NCI-H2107 treated with DMSO at 0.1 percent for 48 hours (cell line): Measurements from ENCODE around the gene PPFIA2.
A peak's percentile ranks its signal among the peaks of the same experiment; 100 is the strongest.

Source experiments
- DNase-seq: peaks from one replicate; lab custom pipeline; 2025; ENCODE audit not compliant: unreplicated experiment; lab: John Stamatoyannopoulos, UW

Gene PPFIA2

DNA sequence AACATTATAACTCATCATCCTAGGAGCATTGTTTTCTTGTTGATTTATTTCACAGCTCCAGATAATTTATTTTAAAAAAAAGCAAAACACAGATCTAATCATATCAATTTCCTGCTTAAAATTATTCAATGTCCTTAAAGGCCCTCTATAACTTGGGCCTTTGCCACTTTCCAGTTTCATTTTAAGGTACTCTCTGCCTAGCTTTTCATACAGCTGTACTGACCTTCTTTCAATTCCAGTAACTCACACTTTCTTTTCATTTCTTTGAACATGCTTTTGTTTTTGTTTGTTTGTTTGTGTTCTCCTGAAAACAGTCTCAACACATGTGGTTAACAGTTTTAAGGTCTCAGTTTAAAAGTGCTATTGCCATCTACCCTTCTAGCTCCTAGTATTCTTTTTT, 399.4 kb downstream of the PPFIA2 start:
- no peak for DNase-seq

DNA sequence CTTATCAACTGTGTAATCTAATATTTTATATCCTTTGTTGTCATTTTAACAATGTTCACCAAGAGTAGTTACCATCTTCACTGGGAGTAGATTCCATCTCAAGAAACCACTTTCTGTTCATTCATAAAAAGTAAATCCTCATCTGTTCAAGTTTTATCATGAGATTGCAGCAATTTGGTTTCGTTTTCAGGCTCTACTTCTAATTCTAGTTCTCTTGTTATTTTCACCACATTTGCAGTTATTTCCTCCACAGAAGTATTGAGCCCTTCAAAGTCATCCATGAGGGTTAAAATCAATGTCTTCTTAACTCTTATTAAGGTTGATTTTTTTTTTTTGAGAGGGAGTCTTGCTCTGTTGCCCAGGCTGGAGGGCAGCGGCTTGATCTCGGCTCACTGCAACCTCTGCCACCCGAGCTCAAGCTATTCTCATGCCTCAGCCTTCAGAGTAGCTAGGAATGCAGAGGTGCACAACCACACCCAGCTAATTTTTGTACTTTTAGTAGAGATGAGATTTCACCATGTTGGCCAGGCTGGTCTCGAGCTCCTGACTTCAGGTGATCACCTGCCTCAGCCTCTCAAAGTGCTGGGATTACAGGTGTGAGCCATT, 404.7 kb downstream of the PPFIA2 start:
- no peak for DNase-seq

DNA sequence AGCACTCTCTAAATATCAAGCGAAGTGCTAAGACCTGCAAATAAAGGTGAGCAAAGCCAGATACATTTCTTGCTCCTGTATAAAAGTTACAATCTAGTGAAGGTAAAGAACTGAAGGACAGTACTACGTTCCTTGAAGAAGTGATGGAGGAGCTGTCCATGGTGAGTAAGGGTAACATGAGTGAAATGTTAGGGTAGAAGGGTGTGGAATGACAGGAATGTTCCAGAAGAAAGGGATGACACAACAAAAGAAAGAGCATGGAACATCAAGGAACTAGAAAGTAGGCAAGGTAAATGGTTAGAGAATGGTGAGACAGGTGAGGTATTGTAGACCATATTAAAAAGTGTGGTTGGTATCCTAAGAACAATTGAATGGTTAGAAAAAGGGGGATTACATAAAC, 408.8 kb downstream of the PPFIA2 start:
- DNase-seq = no peak

DNA sequence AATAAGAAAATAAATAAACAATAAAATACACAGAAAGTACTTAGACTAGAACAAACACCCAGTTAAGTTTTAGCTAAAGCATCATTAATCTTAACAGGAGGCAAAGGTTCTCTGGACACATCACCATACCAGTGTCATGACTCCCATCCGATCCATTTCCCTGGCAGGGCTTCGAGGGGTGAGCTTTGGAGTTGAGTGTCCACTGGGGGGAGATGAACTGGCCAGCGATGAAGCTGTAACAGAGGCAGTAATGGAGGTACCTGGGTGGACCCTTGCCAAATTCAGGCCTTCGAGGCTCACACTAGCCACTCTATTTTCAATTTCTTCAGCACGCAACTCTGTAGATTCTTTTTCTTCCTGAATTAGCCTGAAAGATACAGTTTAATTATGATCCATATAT, 411.7 kb downstream of the PPFIA2 start:
- no peak for DNase-seq

DNA sequence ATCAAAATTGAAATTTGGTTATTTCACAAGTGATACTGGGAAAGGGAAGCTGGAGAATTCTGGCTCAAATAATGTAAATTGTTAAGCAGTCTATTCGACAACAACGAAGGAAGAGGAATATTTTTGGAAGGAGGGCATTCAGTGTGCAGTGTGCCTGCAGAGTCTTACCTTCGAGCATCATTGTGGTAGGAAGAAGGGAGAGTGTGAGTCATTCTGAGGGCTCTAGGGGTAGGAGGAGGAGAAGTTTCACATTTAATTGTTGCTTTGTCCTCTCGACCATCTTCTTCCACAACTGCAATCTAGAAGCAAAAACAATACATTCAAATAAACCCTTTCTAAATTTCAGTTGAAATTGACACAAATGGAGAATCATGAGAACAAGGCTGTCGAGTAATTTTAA, 418.2 kb downstream of the PPFIA2 start:
- no peak for DNase-seq

DNA sequence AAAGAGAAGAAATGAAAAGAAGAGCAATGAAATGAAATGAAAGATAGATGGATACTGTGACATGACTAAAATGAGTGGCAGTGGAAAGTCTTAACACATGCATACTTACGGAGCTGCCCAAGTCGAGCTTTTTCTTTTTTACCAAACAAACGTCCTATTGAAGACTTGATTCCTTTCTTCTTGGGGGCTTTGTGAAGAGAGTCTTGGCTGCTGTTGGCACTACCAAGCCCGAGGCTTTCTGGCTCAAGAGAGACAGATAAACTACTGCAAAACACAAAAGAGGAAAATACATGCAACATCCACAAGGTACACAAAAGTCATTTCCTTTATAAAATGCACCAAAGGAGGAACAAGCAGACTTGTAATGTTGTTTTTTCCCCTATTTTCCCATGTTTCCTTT, 420.1 kb downstream of the PPFIA2 start:
- no peak for DNase-seq

DNA sequence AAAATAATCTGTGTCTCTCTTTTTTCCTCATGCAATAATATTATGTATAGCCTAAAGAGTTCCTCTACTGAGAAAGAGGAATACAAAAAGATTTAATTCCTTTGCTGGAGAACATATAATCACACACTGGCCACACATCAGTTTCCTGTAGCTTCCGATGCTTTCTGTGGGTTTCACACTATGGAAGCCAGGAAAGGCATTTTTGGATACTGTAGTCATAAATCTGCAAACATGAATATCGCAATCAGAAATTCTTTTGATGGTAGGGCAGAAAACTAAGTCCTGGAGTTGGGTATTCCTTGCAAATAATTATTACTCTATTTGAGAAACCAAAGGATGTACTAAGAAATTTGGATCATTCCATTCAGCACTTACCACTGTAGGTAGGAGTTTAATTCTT, 421.3 kb downstream of the PPFIA2 start:
- DNase-seq = no peak

DNA sequence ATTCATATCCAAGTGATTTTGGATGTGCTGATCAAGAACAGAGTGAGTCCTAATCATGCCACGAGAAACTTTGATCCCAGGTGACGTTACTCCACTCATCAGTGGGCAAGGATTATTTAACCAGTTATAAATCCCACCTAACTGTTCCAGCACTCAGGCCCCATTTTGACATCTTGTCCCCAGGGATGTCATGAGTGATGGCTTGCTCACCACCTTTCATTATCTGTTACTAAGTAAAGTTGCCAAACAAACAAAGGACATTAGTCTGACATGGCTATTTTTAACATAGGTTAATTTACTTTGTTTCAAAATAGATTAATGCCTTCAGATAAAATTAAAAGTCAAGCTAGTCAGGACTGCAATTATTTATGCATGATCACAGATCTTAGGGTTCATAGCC, 425.3 kb downstream of the PPFIA2 start:
- no peak for DNase-seq

DNA sequence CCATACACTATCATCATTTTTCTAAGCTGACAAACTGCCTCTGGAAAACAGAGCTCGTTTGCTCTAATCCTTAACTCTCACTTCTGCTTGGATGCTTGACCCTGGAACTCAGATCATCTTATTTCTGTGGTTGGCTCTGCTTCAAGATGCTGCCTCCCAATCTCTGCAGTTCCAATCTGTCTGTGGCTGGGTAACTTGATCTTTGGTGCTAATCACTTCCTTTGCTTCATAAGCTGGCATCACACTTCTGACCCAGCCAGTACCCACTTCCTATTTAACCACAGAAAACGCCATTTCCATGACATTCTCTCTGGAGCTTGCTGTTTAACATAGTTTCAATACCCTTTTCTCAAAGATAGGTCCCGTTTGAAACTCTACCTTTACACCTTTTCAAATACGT, 427.1 kb downstream of the PPFIA2 start:
- peak; percentile 10 for DNase-seq

DNA sequence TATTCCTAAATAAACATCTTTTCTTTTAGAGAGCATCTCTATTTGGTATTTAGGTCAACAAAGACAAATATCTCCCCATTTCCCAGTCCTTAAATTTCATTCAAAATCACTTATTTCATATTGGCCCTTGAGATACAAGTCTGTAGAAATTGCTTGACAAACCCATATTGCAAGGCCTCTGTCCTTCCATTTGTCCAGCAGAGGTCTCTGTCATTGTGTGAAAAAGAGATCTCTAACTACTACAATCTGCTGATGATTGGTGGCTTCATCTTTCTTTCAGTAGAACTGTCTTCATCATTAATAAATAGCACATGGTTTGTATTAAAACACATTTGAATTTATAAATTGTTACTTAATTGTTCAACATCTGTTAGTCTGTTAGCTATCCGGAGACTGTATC, 428.7 kb downstream of the PPFIA2 start:
- no peak for DNase-seq

DNA sequence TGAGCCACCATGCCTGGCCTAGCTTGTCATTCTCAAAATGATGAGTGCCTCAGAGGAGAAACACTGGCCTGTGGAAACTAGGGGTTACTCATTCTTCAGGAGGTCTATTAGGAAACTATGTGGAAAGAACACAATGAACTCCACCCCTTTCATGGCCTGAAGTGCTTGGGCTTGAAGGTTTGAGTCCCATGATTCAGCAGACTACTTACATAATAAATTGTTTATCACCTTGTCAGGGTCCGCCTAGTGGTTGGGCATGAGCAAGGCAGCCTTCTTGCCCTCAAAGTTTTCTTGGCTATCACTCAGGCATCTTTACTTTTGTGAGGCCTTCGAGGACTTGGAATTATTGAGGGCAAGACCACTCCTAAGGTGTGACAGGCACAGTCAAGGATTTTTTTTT, 430.1 kb downstream of the PPFIA2 start:
- DNase-seq = no peak

DNA sequence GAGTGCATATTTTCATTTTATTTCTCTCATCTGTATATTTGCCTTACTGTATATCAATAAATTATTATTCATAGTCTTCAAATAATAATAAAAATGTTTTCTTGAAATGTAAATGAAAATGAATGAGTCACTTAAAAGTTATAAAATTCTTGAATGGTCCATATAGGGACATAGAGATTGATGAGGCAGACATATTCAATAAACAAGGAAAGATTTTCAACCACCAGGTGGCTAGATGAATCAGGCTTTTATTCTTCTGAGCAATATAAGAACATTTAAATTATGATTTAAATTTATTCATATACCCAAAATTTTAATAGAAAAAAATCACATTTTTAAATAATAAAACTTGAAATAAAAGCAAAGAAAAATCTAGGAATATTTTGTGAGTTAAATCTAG, 431.7 kb downstream of the PPFIA2 start:
- no peak for DNase-seq

DNA sequence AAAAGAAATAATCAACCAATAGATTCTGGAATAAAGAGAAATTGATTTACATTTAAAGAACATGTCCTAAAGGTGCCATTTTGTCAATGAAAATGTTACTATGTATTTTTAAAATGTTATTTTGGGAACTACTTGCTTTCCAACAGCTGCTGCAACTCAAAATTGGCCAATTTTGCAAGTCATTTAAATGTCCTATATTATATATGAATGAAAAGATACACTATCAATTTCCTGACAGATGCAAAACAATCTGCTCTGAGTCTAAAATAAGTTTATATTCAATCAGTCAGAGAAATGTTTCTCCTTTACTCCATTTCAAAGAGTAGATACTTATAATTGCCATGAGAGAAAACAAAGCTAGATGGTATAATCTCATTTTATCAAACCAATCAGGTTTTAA, 434.1 kb downstream of the PPFIA2 start:
- no peak for DNase-seq

DNA sequence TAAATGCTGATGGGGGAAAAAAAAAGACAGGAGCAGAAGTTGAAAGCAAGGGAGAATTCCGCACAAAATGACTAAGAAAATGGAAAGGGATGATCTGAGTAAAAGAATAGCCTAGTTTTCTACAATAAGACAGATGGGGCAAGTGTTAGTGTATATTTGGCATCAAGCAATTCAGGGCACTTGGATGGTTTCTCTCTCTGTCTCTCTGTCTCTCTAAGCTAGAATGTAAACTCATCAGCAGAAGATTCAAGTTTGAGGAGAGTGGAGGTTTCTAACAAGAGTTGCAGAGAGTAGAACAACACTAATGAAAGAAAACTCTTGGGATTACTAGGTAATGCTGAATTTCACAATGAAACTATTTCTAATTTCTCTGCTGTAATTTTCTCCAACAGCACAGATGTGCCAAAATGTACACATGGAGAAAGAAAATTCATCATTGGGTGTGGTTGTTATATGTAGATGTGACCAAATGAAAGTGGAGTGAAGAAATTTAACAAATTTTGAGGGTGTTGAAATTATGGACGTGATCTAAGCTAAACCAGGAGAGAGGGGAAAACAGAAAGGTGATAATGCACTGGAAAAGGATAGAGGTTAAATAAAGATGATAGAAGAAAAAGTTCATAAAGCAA, 444.1 kb downstream of the PPFIA2 start:
- DNase-seq = no peak

DNA sequence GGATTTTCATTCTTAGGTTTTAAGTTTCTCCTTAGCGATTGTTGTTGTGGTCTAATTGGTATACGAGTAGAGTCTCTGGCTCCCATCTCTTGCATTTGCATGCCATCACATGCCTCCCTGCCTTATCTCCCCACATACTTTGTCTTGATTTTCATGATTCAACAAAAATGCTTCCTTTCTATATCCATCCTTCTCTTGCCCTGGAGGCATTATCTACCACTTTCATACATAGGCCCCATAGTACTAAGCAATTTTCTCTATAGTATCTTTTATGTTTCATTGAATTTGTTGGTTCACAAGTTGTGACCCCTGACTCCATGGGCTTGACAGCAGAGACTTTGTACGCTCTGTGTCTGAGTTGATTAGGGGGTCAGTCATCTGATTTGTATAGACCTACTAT, 455.2 kb downstream of the PPFIA2 start:
- DNase-seq = no peak

DNA sequence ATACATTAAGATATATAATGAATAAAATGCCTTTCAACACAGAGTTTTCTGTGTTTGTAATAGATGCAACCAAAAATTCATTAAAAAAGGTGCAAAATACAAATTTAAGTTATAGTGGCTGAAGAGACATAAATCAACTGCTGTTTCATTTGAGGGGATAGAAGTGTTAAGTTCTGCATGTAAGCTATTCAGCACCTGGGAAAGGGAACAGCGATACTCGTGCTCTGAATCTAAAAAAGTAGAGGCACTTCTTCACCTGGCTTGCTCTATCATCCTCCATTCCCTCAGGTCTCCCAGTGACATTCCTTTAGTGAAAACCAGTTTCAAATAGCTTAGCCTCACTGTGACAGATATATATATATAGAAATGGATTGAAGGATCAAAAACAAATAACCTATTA, 458.7 kb downstream of the PPFIA2 start:
- DNase-seq = no peak

DNA sequence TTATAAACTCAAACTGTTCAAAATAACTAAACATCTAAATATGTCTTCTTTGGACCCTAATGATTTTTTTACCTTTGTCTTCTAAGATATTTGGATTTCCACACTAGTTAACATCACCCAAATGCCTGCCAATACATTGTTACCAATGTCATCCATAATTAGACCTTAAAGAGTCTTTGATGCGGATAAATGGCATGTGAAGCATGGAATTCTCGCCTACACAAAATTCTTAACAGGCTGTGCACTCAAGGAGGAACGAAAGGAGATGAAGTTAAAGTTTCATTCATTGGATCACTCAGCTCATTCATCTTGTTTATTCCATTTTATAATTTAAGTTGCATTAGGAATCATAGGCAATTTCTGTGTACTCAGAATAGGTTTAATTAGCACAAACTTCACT, 461.5 kb downstream of the PPFIA2 start:
- no peak for DNase-seq

DNA sequence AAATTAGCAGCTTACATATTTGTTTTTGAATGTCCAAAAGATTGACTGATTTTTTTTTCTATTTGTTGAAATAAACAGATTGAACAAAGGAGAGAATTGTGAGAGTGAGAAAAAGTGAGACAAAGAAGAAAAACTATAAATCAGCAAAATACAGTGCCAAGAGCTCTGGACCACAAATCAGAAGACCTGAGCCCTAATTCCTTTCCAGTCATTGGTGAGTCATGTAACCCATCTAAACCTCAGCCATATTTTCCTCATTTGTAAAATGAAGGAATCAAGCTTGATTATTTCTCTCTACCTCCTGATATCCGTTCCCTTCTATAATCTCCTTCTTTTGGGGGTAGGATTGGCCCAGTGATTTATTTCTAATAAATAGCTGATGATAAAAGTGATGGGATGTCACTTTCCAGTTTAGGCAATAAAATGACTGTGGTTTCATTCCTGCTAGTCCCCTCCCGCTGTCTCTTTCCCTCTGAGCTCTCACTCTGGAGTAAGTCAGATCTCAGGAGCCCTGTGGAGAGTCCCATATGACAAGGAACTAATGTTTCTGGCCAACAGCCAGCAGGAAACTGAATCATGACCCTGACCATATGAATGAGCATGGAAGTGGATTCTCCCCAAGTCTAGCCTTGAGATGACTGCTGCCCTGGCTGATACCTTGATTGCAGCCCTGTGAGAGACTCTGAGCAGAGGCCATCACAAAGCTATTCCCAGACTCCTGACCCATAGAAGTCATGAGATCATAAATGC, 462.4 kb downstream of the PPFIA2 start:
- no peak for DNase-seq

DNA sequence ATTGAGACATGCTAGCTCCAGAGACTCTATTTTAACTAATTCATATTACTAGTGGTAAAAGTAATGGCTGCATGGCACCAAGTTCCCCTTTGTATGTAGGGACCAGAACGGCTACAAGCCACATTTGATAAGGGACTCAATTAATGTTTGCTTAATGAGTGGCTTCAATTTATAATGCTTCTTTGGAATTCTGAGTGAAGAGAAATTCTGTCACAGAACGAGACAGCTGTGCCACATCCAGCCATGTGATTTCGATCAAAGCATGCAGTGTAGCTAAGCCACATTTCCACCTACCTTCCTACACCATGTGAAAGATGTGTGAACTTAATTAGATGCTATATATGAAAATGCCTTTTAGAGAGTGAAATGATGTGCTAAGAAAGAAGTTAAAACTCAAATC, 463.9 kb downstream of the PPFIA2 start:
- no peak for DNase-seq

DNA sequence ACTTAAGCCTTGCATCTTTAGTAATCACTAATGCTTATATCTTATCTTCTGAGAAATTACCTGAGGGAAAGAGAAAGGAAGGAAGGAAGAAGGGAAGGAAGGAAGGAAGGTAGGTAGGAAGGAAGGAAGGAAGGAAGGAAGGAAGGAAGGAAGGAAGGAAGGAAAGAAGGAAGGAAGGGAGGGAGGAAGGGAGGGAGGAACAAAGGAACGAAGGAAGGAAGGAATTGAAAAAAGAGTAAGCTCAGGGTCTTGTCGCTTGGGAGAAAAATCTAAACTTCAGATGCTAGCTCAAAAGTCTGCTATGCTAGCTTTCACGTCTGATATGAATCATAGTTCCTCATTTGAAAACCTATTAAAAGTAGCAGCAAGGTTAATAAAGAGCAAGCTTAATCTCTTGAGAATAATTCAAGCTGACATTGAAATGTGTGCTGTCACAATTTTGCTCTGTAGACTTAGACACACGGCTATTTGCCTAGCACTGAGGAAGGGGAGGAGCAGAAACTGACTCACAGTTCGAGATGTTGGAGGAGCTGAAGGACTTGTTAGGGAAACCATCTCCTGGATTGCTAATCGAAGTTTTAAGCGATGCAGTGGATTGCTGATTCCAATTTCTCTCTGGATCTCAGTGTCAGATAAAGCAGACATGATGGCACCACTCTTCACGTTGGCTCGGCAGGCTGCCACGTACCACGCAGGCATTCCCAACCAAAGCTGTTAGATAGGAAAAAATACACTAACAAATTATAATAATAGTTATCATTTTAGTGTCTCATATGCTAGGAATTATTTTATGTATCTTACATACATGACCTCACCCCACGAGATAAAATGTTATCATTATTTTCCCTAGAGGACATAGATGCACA, 464.6 kb downstream of the PPFIA2 start:
- no peak for DNase-seq

DNA sequence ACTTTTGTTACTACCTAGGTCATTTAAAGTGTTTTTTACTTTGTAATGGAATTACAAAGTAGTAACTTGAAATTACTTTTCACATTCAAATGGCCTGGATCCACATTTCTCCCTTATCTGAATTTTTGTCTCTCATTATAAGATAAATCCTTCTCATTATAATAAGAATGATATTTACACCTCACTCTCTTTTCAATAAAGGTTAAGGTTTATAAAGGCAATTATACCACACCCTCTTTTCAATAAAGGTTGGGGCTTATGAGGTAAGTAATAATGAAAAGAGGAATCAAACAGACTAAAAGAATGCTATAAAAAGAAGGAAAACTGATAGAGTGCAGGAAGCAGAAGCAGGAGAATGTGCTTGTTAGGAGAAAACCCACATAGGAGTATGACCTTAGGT, 470.5 kb downstream of the PPFIA2 start:
- no peak for DNase-seq

DNA sequence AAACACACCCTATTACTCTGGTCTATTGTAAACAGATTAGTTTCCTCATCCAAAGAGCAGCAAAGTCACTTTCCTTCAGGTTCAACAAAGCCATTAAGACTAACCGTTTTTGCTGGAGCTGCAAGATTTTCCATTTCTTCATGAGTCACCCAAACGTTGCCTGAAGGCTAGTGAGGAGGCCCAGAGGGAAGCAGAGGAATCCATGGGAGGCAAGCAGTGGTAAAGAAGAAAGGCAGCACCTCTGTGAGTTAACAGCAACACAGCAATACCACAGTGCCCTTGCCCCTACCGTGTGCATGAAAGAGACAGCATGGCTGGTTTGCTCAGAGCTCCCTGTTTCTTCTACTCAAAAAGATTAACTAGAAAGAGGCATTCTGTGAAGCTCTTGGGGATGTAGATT, 475.0 kb downstream of the PPFIA2 start:
- DNase-seq = no peak
